Measurements from ENCODE around the gene PIK3R3.

Gene PIK3R3

GRCh38 chr1:46132529-46133180 is at the start of gene PIK3R3:
Gene PIK3R3 (minus strand): TSS chr1:46132629. CDS start chr1:46131952, 677 bp downstream.
- peak; percentile 79 to 82 for DNase-seq

- DNase-seq: no peak
These were observed 49.2 kb upstream of the PIK3R3 start for GRCh38 chr1:46181343-46182260.

GRCh38 chr1:46180082-46180616 is 47.7 kb upstream of the PIK3R3 start:
- DNase-seq: no peak

GRCh38 chr1:46179138-46180081 is 47.0 kb upstream of the PIK3R3 start:
- DNase-seq: peak; percentile 61 to 72

GRCh38 chr1:46176211-46176865 is 43.9 kb upstream of the PIK3R3 start, which contains the start of gene P3R3URF:
Gene P3R3URF (minus strand): TSS chr1:46176488. CDS start chr1:46176471, 17 bp downstream.
- no peak for DNase-seq

- DNase-seq: no peak
These were observed 42.8 kb upstream of the PIK3R3 start for GRCh38 chr1:46175243-46175642.

- no peak for DNase-seq
These were observed 42.2 kb upstream of the PIK3R3 start, which contains the start of gene TSPAN1 for GRCh38 chr1:46174448-46175231. Gene TSPAN1 (plus strand): TSS chr1:46175087. CDS start chr1:46181108, 6,021 bp downstream.

- DNase-seq: no peak
These were observed 41.0 kb upstream of the PIK3R3 start for GRCh38 chr1:46173361-46173856.

- no peak for DNase-seq
These were observed 39.9 kb upstream of the PIK3R3 start for GRCh38 chr1:46172321-46172720.

- no peak for DNase-seq
These were observed 39.4 kb upstream of the PIK3R3 start for GRCh38 chr1:46171871-46172270.

GRCh38 chr1:46171351-46171750 is 38.9 kb upstream of the PIK3R3 start:
- no peak for DNase-seq

GRCh38 chr1:46169811-46170454 is 37.5 kb upstream of the PIK3R3 start:
- DNase-seq: no peak

GRCh38 chr1:46168477-46168876 is 36.0 kb upstream of the PIK3R3 start:
- DNase-seq: no peak

GRCh38 chr1:46166521-46167462 is 34.4 kb upstream of the PIK3R3 start:
- DNase-seq: peak; percentile 22 to 31

GRCh38 chr1:46160212-46160611 is 27.8 kb upstream of the PIK3R3 start:
- no peak for DNase-seq

GRCh38 chr1:46159516-46159915 is 27.1 kb upstream of the PIK3R3 start:
- no peak for DNase-seq

- no peak for DNase-seq
These were observed 26.2 kb upstream of the PIK3R3 start for GRCh38 chr1:46158312-46159281.

GRCh38 chr1:46157916-46158311 is 25.5 kb upstream of the PIK3R3 start:
- DNase-seq: no peak
